Cardiac muscle cell (in vitro differentiated cells and primary cell): ENCODE results near the gene AIG1. TPM values are rescaled to one million over a fixed set of nuclear protein-coding genes. Genes with fewer than 3 reads are reported as not detected.

Experiments used
- DNase-seq, 2 donors: peaks; one replicate each; pipeline versions ENCODE4 v3.0.0 to v3.0.0-alpha.2; 2010 to 2017; ENCODE audit warnings: low read depth in 1 of 2, low spot score in 1 of 2
- H3K27ac ChIP-seq: fragments of 200-600 bp; sonication (generic); 2 replicates; pipeline ENCODE4 v1.5.1; 2016
- H3K27me3 ChIP-seq: fragments of 200-600 bp; sonication (generic); 2 replicates; pipeline ENCODE4 v1.6.0; 2016; ENCODE audit warnings: control low read depth
- H3K36me3 ChIP-seq: fragments of 200-600 bp; sonication (generic); 2 replicates; pipeline ENCODE4 v1.5.1; 2016; ENCODE audit warnings: control low read depth
- H3K4me1 ChIP-seq: fragments of 200-600 bp; sonication (generic); 2 replicates; pipeline ENCODE4 v1.8.1; 2017; ENCODE audit warnings: low read depth, mild to moderate bottlenecking, mixed run types
- H3K4me3 ChIP-seq: fragments of 200-600 bp; sonication (generic); 2 replicates; pipeline ENCODE4 v1.5.1; 2016; ENCODE audit warnings: mild to moderate bottlenecking
- H3K9me3 ChIP-seq: fragments of 200-600 bp; sonication (generic); 2 replicates; pipeline ENCODE4 v1.5.1; 2017; ENCODE audit warnings: low read depth, mild to moderate bottlenecking, control low read depth
- CTCF ChIP-seq: IDR thresholded peaks from 2 replicates; pipeline ENCODE4 v1.5.1; 2012; ENCODE audit warnings: low read depth, mild to moderate bottlenecking, low read length
- polyA plus RNA-seq: library from polyadenylated mRNA; unstranded; fragments of >200 nt; fragmentation: Nextera tagmentation; extraction: Ambion mirVana; gene quantifications from 2 replicates; pipeline ENCODE4 v1.2.1, GENCODE V29; 2016
- total RNA-seq: library from RNA; depleted of rRNA; stranded (reverse); fragments of >200 nt; gene quantifications from 2 replicates; pipeline ENCODE4 v1.2.3, GENCODE V29; 2016

AIG1 gene
- total and polyA plus RNA-seq, 2 experiments from 2014 or later, result 35.9 to 55.4 TPM

DNA sequence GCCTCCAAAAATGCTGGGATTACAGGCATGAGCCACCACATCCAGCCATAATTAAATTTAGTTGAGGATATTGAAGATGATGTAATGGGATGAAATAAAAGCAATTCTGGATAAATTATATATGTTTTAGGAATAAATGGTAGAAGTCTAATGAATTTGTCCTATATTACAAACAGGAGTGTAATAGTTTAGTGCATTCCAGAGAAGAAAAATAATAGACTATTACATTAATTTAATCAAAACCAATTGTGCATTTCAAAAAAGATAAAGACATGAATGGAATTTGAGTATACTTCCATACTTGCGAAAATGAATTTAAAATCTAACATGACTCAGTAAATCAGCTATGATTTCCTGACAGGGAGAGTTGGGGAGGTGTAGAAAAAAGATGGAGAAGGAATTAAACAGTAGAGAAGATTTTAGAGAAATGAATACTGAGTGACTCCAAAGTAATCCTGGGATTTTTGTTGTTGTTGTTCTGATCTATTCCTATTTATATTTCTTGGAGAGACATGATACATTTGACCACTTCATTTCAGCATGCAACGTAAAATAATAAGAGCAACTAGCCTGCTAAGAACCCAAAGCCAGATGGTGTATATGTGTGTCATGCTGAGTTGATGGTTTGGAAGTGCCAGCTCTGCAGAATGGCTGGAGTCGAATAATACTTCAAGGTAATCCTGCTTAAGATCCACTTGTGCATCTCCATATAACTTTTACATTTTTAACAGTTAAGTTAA is 67.4 kb downstream of the AIG1 start:
- Histone ChIP-seq H3K27ac (no peak overlapping the region), H3K36me3 (no peaks in the 10 kb centered on the region), H3K4me1 (no peaks in the 10 kb centered on the region), H3K4me3 (no peak overlapping the region), H3K27me3 (no peaks in the 10 kb centered on the region), H3K9me3 (no peaks in the 10 kb centered on the region)
- no peak for TF ChIP-seq CTCF
- DNase-seq, result no peak

GRCh38 chr6:143128681-143129015 is 68.0 kb downstream of the AIG1 start:
- no peak for TF ChIP-seq CTCF
- Histone ChIP-seq H3K36me3 (no peaks in the 10 kb centered on the region), H3K4me1 (no peaks in the 10 kb centered on the region), H3K27ac (no peak overlapping the region), H3K9me3 (no peaks in the 10 kb centered on the region), H3K4me3 (no peak overlapping the region), H3K27me3 (no peaks in the 10 kb centered on the region)
- no peak for DNase-seq

DNA sequence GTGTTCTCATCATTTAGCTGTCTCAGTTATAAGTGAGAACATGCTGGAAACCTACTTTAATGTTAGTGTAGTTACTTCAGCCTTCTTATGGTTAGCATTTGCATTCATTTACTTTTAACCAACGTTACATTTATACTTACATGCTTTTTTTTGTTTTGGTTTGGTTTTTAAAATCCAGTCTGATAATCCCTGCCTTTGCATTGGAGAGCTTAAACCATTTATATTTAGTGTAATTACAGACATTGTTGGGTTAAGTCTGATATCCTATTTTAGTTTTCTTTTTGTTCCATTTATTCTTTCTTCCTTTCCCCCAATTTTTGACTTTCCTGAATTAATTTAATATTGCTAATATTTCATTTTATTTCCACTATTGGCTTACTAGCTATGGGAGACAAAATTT is 70.2 kb downstream of the AIG1 start:
- Histone ChIP-seq H3K27me3 (no peaks in the 10 kb centered on the region), H3K4me1 (no peaks in the 10 kb centered on the region), H3K27ac (no peak overlapping the region), H3K36me3 (no peaks in the 10 kb centered on the region), H3K4me3 (no peak overlapping the region), H3K9me3 (no peaks in the 10 kb centered on the region)
- no peak for DNase-seq
- no peak for TF ChIP-seq CTCF

- TF ChIP-seq CTCF, result no peak
- Histone ChIP-seq H3K4me1 (no peaks in the 10 kb centered on the region), H3K36me3 (no peaks in the 10 kb centered on the region), H3K9me3 (no peaks in the 10 kb centered on the region), H3K27me3 (no peaks in the 10 kb centered on the region), H3K27ac (no peak overlapping the region), H3K4me3 (no peak overlapping the region)
- DNase-seq, result no peak
Measured at GRCh38 chr6:143135325-143135724, 74.6 kb downstream of the AIG1 start.

DNA sequence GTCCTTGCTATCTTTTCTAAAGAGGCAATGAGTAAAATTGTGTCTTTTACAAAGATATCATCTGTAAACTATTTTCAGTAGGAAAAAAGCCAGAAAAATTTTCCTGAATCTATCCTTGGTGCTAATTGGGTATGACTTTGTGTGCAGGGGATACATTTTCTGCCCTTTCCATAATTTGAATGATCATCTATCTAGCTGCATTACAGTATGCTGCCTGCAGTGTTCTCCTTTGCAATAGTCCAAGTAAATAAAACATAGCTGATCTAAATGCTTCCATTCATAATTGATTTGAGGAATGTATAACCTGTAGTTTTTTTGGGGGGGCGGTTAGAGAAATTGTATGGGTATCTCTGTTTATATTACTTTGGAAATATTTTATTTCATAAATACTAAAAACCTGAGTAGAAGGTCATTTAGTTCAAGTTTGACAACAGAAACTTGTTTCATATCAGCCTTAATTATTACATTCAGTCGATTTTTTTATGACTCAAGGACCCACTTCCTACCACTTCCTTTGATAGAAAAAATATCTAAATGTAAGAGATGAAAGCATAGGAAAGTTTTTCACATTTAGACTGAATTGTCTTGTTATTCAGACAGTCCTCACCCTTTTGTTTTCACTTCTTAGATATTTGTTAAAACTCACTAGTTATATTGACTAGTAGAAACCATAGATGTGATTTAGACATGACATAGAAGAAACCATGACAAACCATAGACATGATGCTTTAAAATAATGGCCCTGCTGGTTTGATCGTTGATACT is 75.3 kb downstream of the AIG1 start:
- no peak overlapping the region for H3K27ac ChIP-seq
- no peak overlapping the region for H3K4me3 ChIP-seq
- no peaks in the 10 kb centered on the region for H3K27me3 ChIP-seq
- no peaks in the 10 kb centered on the region for H3K9me3 ChIP-seq
- no peak for TF ChIP-seq CTCF
- no peaks in the 10 kb centered on the region for H3K4me1 ChIP-seq
- no peaks in the 10 kb centered on the region for H3K36me3 ChIP-seq
- no peak for DNase-seq
